ENCODE results near the gene CRTC1.

Gene CRTC1

GRCh38 chr19:18750295-18750970 is 67.0 kb downstream of the CRTC1 start:
- DNase-seq: no peak

DNA sequence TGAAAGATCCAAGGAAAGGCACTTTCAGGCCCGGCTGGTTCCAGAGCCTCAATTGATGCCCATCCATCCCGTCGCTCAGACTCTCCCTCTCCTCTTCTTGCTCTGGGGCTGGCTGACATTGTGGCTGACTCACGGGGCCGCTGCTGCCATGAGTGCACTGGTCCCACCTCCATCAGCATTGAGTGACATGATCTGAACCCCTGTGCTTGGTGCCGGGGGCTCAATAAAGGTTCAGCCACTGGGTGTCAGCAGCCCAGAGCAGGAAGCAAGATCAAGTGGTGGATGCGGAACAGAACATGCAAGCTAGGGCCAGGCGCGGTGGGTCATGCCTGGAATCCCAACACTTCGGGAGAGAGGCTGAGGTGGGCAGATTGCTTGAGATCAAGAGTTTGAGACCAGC is 68.1 kb downstream of the CRTC1 start:
- DNase-seq: no peak

- no peak for DNase-seq
These were observed 71.0 kb downstream of the CRTC1 start for GRCh38 chr19:18754501-18754900.

- no peak for DNase-seq
These were observed 73.4 kb downstream of the CRTC1 start for GRCh38 chr19:18756896-18757295.

GRCh38 chr19:18759304-18759994 is 76.0 kb downstream of the CRTC1 start:
- no peak for DNase-seq

DNA sequence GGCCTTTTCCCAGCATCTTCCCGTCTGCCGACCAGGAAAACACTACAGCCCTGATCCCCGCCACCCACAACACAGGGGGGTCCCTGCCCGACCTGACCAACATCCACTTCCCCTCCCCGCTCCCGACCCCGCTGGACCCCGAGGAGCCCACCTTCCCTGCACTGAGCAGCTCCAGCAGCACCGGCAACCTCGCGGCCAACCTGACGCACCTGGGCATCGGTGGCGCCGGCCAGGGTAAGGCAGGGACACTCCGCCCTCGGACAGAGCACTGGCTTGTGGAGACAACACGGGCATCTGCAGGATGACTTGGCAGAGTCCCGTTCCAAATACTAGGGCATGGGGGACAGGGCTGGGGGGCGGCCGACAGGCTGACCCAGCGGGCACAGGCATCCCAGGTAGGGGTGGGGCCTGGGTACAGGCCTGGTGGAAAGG is 76.5 kb downstream of the CRTC1 start:
- DNase-seq: no peak

DNA sequence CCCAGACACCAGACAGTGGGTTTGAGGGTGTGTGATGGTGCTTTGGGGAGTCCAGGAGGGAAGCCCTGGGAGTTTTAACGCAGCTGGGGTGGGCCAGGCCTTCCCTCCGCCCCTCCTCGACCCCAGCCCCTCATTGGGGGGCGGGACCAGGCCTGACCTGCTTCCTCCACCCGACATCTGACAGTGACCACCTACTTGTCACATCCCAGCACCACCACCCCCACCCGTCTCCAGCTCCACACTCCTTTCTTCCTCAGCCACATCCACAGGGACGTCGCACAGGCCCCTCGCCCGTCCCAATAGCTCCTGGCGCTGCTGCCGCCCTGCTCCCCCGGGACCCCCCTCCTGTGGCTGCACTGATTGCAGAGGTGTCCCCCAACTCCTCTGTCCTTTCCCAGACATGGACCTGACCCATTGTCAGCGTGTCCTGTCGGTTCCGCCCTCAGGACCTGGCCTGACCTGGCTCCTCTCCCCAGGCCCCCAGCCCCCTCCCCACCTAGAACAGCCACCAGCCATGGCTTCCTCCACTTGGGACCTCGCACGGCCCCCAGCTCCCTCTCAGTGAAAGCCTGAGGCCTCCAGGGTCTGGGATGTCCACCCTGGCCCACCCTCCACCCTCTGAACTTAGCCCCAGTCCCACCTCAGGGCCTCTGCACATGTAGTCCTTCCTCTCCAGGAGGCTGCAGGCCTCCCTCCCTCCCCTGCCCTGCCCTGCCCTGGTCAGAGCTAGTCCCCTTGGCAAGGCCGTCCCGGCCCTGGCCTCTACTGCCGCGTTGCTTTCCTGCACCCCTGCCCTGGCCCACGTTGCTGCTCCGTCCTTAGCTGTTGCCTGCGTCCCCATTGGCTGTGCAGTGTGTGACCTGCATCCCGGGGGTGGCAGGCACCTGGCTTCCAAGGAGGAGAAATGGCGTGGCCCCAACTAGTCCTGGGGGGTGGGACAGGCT is 77.2 kb downstream of the CRTC1 start:
- DNase-seq: no peak

- DNase-seq: no peak
These were observed 78.1 kb downstream of the CRTC1 start for GRCh38 chr19:18761531-18762110.

DNA sequence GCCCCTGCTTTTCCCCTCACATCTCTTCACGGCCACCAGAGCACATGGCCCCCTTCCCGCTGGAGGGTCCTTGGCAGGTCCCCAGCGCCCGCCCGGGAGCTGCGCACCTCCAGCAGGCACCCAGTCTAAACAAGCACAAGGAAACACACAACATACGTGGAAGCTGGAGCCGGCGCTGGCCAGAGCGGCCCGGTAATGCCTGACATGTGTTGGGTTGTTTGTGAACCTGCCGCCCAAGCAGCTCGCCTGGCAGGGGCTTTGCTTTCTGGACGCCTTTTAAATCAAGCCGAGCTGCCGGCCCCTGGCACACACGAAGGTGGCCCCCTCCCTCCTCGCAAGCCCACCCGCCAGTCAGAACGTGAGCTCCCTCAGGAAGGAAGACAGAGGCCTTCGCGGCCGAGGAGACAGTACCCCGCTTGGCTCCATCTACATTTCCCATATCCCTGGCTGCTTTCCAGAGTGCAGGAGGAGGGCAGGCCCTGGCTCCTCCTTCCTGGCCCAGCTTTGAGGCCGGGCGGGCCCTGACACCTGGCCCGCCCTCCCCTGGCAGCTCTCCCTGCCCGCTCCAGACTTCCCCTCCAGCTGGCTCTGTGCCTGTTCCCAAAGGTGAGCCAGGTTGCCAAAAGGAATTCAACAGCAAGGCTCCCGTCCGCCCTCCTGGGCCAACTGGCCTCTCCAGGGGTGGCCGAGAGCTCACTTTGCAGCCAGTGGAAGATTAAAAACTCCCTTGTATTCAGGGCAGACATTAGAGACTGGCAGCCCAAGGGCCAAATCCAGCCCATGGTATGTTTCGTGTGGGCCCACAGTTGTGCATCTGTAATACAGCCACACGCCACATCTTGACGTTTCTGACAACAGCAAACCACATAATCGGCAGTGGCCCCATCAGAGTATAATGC is 78.9 kb downstream of the CRTC1 start:
- no peak for DNase-seq

- no peak for DNase-seq
These were observed 80.5 kb downstream of the CRTC1 start for GRCh38 chr19:18763674-18764590.

DNA sequence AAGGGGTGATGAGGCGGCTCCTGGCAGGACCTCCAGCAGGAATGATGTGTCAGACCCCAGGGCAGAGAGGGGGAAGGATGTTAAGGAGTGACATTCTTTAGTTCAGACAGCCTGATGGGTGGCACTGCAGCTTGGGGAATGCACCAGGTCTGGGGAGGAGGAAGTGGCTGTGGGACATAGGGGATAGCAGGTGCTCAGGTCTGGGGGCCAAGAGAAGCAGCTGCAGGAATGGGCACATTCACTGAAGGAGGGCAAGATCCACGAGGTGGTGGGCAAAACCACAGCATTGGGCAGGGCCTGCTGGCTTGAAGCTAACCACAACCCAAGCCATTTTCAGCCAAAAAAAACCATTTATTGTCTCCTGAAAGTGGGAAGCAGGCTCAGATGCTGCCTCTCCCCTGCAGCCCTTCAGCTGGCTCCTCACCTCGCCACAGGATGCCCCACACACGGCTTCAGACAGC is 81.1 kb downstream of the CRTC1 start:
- no peak for DNase-seq

- DNase-seq: no peak
These were observed 81.7 kb downstream of the CRTC1 start for GRCh38 chr19:18765224-18765623.

- DNase-seq: no peak
These were observed 84.7 kb downstream of the CRTC1 start for GRCh38 chr19:18768046-18768771.

DNA sequence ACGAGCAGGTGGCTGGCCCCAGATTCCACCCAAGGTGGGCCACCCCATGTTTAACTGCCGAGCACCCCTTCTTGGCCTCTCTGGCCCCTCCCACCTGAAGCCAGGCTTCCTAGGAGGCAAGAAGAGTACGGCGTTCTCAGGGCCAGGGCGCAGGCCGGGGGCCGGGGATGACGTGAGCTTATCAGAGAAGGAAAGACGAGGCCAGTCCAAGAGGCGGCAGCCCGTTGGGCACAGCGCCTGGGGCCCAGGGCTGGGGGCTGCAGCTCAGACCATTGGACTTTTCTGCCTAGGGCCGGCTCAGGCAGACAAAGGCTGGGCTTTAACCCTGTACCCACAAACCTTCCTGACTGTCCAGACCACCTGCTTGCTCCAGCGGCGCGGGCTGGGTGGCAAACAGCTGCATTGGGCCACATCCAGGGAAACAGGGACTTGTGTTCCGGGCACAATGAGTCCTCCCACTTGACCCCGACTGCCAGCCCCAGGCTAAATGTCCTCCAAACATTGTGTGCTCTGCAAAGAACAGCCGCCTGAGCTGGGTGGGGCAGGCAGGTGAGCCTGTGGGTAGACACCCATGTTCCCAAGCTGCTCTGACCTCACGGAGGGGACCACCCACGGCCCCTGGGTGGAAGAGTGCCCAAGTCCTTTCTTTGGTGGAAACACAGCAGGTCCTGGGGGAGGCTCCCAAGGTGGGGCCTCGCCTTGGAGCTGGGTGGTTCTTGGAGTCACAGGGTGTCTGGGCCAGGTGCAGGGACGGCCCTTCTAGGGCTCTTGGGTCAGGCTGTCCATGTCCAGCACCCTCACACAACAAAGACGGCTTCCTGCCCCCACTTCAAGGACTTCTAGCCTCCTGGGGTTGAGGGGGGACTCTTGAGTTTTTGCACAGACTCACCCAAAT is 85.8 kb downstream of the CRTC1 start:
- no peak for DNase-seq

GRCh38 chr19:18769989-18770528 is 86.6 kb downstream of the CRTC1 start:
- no peak for DNase-seq

- no peak for DNase-seq
These were observed 87.3 kb downstream of the CRTC1 start for GRCh38 chr19:18770663-18771327.

- DNase-seq: no peak
These were observed 88.1 kb downstream of the CRTC1 start for GRCh38 chr19:18771328-18772242.

All from activated CD4-positive, alpha-beta T cell treated with anti-CD3 and anti-CD28 coated beads for 48 hours (primary cell).